Suppressor macrophage treated with lipopolysaccharide for 4 hours (primary cell): ENCODE data around the gene KIF26B.
"Not testable (repeated sequence)": the region's sequence is repeated elsewhere in the genome, so short reads cannot be mapped to it uniquely, and the experiment has no call there.

Source experiments
- DNase-seq: peaks from one replicate; pipeline ENCODE4 v3.0.0-alpha.2; 2020

Gene KIF26B

DNA sequence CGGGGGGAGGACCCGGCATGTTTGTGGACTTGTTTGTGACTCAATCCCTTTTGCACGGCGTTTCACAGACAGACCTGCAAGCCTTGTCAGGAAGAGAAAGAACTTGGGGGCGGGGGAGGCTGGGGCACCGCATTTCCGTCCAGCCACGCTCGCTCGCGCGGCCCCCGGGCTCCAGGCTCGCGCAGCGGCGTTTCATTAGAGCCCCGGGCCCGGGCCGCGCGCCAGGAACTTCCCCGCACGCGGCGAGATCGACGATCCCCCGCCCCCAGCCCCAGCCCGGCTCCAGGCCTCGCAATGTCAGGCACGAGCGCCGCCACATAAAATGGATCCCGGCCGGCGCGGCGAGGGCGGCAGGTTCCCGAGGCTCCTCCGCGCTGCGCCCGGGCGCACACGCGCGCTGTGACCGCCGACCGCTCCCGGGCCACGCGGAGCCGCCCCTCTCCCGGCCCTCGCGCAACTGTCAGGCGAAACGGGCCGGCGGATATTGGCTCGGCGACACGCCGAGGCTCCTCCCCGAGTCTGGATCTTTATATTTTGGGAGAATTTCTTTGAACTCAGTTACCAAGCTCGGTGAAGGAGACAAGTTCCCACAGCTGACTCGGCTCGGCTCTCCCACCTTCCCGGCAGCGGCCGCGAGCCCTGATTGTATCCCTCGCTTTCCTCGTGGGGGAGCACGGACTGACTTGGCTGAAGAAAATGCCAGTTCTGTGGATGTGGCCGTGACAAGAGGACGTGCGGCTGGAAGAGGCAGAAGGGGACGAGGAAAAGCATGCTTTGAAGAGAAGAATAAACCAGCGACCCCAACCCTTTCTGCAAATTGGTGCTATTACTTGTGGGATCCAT lies at the start of gene KIF26B:
KIF26B (plus strand) TSS at position 557 of the 843 bp plus-strand sequence. CDS start 440 bp downstream, outside the sequence.
- no peak for DNase-seq

DNA sequence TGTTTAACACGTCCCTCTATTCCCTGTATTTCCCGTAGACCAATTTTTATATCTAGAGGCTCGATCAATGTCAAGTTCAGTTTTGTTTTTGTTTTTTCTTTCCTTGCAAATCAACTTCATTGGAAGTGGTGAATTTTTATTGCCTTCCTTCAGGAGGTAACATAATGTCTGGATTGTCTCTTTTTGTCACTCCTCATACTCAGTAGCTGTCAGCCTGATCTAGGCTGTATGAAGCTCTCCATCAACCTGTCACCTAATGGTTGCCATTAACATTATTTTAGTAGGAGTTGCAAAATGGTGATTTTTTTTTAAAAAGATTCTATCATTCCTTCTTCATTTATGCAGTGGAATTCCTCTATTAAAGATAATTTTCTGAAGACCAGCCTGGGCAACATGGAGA lies 49.7 kb upstream of the KIF26B start:
- DNase-seq, result no peak

DNA sequence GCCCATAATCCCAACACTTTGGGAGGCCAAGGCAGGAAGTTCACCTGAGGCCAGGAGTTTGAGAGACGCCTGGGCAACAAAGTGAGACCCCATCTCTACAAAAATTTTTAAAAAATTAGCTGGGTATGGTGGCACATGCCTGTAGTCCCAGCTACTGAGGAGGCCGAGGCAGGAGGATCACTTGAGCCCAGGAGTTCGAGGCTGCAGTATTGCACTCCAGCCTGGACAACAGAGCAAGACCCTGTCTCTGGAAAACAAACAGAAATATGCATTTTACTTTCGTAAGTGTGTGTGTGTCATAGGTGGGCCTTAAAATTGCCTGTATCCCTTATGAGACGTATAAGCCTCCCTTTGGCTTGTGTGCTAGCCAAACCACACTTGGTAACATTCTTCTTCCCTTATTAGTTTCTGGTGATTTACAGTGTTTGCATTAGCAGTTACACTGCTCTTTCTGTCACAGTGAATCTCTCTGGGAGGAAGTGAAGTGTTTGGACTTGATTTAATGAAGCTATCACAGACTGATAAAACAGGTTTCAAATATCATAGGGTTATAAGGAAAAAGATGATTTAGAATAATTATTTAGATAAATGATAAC lies 48.9 kb upstream of the KIF26B start:
- DNase-seq, result no peak

DNA sequence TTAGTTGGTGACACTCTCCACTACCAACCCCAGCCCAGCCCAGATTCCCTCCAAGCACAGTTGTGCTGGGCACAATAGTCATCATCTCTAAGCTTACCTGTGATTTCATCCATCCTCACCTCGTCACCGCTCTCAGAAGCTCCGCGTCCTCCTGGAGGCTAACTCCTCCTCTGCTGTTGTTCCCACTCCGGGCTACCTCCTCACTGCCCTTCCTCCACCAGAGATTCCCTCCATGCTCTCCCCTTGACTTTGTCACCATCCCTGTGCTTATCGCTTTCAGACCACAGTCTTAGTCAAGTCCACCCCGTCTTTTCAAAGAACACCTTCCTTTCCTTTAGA lies 47.0 kb upstream of the KIF26B start:
- DNase-seq, result no peak

DNA sequence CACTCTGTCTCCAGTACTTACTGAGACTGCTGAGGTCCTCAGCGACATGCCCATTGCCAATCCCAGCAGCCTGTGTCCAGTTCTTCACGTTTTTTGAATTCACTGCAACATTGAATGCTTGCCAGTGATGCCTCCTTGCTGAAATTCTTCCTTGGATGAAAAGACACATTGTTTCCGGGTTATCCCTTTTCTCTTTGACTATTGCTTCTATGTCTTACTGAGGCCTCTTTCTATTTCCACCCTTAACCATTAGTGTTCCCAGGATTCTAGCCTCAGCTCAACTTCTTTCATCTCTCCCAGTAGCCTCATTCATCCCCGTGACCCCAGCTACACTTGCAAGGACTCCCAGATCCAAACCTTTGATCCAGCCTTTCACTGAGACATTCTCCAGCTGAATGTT lies 46.5 kb upstream of the KIF26B start:
- no peak for DNase-seq

DNA sequence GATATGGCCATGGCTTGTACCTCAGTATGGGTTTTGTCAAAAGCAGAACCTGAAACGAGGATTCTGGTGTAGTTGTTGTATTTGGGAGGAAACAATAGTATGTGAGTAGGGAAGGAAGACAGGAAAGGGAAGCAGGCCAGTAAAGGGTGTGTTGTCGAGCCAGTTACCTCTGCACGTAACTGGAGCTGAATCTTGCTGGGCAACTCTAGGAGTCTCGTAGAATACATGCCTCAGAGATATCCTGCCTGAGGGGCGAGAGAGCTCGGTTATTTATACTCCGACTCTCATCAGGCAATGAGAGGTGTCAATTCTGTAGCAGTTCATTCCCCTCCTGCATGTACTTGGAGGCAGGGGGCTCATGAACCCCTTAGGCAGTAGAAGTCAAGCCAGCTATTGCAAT lies 45.9 kb upstream of the KIF26B start:
- no peak for DNase-seq

DNA sequence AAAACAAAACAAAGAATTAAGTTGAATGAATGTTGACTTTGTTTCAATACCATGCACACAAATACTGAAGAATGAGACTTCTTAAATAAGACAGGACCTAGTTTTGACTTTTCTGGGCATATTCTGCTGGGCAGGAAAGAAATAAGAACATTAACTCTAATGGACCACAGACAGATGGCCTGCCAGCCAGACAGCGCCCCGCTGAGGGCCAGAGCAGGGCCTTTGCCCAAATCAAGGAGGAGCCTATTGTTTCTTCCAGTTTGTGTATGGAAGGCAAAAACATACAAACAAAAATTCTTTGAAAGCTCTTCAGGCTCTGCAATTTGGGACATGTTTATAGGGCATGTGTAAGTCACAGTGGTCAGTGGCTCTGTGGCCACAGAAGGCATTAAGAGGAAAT lies 44.4 kb upstream of the KIF26B start:
- DNase-seq, result no peak

DNA sequence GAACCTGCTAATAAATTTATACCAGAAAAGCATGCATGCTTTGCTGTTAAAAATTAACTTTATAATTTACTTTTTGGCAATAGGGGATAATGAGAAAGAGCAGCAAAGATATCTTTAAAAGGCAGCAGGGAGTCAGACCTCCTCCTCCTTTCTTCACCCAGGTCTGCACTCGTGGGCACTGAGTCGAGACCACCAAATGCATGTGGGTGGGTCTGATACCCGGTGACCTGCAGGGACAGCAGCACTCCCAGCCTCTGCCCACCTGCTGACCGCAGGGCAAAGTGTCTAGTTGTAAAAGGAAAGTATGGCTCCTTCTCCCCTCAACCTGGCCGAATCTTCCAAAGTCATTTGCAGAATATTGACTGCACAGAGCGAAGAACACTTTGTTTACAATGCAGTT lies 43.7 kb upstream of the KIF26B start:
- DNase-seq, result no peak

DNA sequence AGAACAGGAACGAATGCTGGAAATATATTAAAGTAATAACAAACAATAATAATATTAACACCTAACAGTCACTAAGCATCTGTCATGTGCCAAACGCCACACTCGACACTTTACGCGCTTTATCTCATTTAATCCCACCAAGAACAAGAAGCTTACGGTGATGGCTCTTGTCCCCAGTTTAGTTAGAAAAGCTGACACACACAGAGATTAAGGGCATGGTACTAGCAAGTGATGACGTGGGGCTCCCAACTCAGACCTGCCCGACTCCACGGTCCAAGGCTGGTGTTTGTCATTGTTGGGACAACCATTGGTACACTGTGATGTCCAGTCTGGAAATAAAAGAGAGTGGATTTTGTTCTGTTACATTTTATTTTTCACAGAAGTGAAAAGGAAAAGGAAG lies 41.1 kb upstream of the KIF26B start:
- no peak for DNase-seq

DNA sequence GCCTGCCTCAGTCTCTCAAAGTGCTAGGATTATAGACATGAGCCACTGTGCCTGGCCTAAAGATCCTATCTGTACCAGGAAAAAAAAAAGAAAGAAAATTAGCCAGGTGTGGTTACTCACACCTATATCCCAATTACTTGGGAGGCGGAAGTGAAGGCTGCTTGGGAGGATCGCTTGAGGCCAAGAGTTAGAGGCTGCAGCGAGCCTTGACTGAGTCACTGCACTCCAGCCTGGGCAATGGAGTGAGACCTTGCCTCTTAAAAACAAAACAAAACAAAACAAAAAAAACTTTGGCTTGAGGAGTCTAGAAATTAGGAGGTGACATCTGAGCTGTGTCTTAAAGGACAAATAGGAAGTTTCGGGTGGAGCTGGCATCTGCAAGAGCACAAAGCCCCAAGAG lies 38.7 kb upstream of the KIF26B start:
- no peak for DNase-seq

DNA sequence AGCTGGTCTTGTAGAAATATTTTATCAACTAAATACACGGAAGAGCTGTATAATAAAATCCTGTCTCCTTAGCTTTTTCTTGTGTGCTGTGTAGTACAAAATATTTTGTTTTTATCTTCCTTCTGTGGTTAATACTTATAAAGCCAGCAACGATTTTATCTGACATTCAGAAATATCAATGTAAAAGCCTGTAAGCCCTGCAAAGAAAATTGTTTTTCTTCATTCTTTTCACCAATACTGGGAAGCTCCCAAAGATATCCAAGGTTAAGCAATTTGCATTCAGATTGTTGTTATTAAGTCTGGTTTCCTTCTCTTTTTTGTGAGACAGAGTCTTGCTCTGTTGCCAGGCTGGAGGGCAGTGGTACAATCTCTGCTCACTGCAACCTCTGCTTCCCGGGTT lies 38.0 kb upstream of the KIF26B start:
- no peak for DNase-seq

DNA sequence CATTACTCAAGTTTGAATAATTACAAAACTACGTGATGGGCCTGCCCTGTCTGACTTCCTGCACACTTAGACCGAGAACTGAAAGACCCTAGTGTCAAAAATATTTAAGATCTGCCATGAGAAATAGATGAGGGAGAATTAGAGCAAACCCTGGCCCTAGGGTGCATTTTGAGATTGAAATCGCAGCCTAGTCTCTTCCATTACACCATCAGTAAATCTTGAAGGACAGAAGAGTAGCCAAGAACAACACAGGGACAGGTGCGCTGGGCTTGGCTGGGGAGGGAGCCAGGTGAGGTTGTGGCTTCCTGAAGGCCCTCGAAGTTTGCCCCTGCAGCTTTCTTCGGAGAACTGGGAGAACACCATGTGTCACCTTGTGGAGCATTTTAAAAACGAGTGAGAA lies 36.7 kb upstream of the KIF26B start:
- no peak for DNase-seq

DNA sequence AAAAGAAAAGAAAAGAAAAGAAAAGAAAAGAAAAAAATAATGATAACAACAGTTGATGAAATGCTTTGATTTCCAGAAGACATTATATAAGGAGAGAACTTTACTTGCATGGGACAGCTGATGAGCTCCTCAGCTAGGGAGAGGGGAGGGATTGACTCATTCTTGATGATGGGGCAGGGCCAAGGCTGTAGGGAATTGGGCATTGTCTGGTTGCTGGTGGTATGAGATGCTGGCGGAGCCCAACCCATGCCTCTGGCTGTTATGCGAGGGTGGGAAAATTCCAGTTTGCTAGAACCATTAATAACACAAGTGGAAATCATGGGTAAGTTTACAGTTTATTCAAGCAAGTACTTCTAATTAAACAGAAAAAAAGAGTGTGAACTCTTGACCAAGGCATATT lies 36.0 kb upstream of the KIF26B start:
- DNase-seq, result no peak

DNA sequence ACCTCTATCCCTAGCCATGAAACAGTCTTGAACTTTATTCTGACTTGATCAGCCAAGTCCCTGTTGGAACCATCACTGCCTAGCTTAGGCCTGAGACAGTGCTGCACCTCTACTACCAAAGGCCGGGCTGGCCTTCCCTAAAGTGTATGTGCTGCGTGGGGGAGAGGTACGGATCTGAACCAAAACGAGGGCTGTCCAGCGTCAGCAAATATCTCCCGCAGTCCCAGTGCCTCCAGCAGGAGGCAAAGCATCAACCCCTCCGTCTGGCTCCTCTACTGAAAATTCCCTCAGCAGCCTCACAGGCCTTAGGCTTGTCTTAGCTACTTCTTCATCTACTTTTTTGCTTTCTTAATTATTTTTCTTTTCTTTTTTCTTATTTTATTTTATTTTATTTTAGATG lies 33.3 kb upstream of the KIF26B start:
- DNase-seq, result no peak

DNA sequence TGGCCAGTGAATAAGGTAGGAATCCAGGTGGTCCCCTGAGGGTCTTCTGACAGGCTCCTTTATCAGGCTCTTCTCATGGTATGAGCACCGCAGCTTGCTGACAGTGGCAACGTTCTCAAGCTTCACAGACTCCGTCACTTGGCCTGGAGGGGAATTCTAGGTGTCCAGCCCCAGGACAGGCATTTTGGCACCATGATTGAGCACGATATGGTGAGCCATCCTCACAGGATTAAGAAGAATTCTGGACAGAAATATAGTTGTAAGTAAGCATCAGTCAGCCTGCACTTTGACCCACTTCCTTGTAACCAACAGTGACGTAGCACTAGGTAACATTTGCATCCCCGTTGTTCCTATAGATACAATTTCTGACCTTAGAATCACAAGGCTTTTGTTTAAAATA lies 30.5 kb upstream of the KIF26B start:
- DNase-seq, result no peak

DNA sequence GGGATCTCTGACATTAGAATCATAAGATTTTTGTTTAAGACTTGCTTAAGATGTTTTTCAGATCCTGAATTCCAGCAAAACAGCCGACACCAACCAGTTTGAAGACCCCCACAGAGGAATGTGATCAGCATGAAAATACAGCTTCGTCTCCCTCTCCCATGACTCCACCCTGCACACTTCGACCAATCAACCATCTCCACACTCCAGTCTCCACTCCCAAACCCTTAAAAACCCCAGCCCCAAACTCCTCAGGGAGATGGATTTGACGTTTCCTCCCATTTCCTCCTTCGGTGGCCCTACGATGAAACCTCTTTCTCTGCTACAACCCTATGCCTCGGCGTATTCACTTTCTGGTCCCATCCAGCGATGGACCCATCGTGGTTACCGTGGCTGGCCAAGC lies 30.1 kb upstream of the KIF26B start:
- DNase-seq, result no peak

DNA sequence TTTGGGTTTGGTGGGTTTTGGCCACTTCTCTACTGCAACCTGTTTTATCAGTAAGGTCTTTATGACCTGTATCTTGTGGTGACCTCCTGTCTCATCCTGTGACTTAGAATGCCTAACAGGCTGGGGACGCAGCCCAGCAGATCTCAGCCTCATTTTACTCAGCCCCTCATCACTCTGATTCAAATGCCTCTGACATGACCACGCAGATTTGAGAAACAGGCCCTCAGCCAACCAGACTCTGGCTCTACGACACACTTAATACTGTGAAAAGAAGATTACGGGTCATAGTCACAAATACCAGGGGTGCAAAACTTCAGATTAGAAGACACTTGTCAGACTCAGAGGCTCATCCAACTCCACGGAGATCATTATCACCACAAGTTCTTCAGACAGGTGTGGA lies 28.3 kb upstream of the KIF26B start:
- no peak for DNase-seq

DNA sequence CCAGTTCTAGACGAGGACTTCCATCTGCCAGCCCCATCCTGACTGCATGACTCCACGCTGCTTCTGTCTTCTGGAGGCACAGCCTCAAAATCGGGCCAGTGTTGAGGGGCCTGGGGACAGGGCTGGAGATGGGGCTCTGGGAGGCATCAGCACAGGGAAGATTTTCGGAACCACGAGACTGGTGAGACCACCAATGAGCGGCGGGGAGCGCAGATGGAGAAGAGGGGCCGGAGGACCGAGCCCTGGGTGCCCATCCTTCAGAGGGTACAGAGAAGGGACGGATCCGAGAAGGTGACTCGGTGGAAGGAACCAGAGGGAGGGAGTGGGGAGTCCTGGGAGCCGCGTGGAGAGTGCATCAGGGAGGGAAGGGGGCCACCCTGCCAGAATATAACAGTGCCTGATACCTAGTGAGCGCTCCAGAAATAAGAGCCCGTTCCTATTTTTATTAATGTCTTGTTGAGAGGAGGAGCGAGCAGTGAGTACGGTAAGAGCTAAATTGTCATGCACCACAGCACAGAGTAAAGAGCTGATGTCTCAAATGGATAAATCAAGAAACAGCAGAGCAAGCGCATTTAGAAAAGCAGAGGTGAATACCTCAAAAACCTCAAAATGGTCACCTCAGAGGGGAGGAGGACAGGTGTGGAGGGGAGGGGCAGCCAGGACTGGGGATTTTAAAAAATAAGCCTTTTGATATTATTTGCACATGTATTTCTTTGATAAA lies 26.2 kb upstream of the KIF26B start:
- DNase-seq, result no peak

DNA sequence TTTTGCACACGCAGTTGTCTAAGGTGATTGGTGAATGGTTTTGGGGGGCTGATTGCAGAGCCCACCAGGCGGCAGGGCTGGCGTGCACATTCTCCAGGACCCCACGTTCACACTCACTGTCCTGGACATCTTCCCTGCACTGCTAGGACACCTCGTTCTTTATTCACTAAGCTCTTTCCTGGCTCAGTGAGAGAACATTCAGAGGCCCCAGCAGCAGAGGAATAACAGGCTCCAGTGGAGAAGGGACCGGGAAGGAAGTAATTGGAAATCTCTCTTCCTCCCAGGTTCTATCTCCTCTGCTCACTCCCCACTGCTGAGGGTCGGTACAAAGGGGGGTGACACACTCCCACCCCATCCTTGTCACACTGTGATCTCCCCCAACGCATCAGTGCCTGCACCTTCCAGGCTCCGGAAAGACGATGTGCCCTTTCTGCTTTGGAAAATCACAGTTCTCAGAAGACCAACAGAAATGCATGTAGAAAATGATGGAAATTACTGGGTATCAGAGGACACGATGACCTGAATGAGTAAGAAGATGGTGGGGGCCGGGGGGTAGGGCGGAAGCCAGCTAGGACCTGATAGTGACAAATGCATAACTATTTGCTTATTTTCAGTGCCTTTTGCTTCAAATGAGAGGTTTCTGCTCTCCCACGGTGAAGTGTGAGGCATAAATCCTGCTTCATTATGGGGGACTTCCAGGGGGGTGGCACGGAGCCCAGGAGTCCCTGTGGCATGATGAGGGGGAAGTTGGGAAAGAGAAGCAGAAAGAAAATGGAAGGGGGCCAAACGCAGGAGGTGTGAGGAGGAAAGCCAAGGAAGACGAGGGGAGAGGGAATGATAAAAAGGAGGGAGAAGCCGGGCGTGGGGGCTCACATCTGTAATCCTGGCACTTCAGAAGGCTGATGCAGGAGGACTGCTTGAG lies 25.2 kb upstream of the KIF26B start:
- DNase-seq, result no peak

DNA sequence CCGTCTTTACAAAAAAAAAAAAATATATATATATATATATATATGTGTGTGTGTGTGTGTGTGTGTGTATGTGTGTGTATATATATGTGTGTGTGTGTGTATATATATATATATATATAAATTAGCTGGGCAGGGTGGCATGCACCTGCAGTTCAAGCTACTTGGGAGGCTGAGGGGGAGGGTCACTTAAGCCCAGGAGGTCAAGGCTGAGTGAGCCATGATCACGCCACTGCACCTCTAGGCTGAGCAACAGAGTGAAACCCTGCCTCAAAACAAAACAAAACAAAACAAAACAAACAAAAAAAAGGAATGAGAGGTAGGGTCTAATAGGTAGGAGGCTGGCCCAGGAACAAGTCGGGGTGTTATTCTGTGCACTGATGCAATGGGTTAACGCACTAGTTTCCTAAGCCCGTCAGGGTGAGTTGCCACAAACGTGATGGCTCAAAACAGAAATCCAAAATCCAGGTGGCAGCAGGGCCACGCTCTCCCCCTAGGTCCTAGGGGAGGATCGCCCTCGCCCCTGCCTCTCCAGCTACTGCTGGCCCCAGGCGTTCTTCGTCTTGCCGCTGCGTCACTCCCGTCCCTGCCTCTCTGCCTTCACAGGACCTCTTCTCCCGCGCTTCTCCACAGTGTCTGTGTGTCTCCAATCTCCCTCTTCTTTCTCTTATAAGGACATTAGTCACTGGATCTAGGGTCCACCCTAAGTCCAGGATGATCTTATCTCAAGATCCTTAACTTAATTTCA lies 24.3 kb upstream of the KIF26B start:
- not testable (repeated sequence) for DNase-seq

DNA sequence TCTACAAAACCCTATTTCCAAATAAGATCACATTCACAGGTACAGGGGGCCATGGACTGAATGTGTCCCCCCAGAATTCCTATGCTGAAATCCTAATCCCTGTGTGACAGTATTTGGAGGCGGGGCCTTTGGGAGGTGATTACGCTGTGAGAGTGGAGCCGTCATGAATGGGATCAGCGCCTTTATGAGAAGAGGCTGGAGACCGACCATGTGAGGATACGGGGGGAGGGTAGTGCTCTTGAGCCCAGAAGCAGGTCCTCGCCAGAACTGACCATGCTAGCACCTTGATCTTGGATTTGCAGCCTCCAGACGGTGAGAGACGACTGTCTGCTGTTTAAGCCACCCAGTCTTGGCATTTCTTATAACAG lies 23.8 kb upstream of the KIF26B start:
- DNase-seq, result no peak

DNA sequence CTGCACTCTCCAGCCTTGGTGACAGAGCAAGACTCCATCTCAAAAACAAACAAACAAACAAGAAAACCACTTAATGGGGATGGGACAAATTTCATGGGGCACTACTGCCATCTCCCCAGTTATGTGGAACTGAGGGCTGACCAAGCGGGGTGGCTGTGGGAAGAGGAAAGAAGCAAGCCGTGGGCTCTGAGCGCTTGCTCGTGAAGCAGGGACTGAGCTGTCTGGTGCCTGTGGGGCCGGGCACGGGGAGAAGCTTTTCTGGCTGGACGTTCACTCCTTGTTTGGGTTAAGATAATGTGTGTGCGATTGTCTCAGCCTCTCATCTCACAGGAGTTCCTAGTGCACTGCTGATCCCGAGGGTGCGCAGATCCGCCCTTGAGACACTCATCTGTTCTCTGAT lies 22.0 kb upstream of the KIF26B start:
- DNase-seq, result no peak
